ENCODE results near the gene TAS2R50. TPM values are rescaled to one million over a fixed set of nuclear protein-coding genes. Genes with fewer than 3 reads are reported as not detected.

TAS2R50 gene, protein sequence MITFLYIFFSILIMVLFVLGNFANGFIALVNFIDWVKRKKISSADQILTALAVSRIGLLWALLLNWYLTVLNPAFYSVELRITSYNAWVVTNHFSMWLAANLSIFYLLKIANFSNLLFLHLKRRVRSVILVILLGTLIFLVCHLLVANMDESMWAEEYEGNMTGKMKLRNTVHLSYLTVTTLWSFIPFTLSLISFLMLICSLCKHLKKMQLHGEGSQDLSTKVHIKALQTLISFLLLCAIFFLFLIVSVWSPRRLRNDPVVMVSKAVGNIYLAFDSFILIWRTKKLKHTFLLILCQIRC
- polyA plus RNA-seq = not detected in 2 replicates

GRCh38 chr12:10986812-10987211 is at the start of gene TAS2R50:
Gene TAS2R50 (minus strand): TSS chr12:10986912. CDS start chr12:10986860, 52 bp downstream.

DNA sequence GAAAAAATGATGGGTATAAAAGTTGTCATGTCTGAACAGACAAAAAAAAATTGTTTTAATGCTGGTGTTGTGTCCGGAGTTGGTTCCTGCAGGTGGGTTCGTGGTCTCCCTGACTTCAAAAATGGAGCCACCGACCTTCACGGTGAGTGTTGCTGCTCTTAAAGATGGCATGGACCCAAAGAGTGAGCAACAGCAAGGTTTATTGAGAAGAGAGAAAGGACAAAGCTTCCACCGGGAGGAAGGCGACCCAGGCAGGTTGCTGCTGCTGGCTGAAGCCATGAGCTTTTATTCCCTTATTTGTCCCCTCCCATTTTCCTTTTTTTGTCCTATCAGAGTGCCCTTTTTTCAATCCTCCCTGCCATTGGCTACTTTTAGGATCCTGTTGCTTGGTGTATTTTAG is 44.6 kb upstream of the TAS2R50 start, which contains the start of gene TAS2R31:
Gene TAS2R31, minus strand, starts transcription at position 101 of the 400 bp plus-strand sequence. Its CDS starts 72 bp downstream, at position 29.

GRCh38 chr12:11022520-11022919 is 35.8 kb upstream of the TAS2R50 start, which contains the start of gene TAS2R19:
Gene TAS2R19 (minus strand): TSS chr12:11022620. CDS start chr12:11022571, 49 bp downstream.

DNA sequence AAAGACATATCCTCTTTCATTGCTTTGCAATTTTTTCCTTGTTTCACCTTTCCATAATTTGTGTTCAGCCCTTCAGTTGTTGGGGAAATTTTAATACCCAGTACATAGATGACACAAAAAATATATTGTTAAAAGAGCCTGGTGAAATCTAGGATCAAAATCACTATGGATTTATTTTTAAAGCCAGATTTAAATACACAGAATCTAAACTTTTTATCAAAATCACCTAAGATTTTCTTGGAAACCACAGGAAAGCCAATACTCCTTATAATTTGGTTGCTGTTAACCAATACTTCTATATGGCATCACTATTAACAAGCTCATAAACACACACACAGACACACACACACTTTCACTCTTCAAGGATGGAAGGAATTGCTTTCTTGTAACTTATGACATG is 11.5 kb upstream of the TAS2R50 start, which contains the start of gene TAS2R20:
Gene TAS2R20, minus strand, starts transcription at position 101 of the 400 bp plus-strand sequence. CDS start 429 bp downstream, outside the sequence.

DNA sequence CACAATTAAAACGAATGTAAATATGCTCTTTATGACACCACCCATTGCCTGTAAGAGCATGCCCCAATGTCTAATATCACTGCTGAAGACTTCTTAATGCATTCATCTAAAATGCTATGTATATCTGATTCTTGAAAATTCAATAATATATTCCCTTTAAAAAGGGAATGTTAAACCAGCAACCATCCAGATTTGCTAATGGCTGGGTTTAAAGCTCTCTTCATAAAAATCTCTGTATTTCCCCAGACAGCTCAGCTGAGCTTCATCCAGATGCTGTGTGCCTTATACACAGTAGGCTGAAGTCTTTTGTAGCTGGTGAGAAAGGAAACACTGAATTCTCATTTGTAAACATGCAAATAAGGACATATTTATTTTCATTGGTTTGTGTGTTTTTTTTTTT is 47.5 kb downstream of the TAS2R50 start, which contains the start of gene TAS2R14:
Gene TAS2R14, minus strand, starts transcription at position 101 of the 400 bp plus-strand sequence. Its CDS starts 56 bp downstream, at position 45.

Other genes starting within 250 kb of the TAS2R50 start
- gene TAS2R7, start 184.3 kb downstream of the TAS2R50 start, polyA plus RNA-seq = 0.30 TPM in 1 of 2 replicates, not detected in the other
- not detected in 2 replicates for gene TAS2R8, start 179.6 kb downstream of the TAS2R50 start, polyA plus RNA-seq
- gene TAS2R9, start 176.7 kb downstream of the TAS2R50 start, polyA plus RNA-seq = not detected in 2 replicates
- gene TAS2R10, start 160.6 kb downstream of the TAS2R50 start, polyA plus RNA-seq = 3.4 and 4.6 TPM in 2 replicates
- gene PRR4, start 137.4 kb downstream of the TAS2R50 start, polyA plus RNA-seq = 17.7 and 22.1 TPM in 2 replicates
- gene PRH1, start 102.7 kb downstream of the TAS2R50 start, polyA plus RNA-seq = 31.6 and 47.9 TPM in 2 replicates
- gene TAS2R13, start 77.3 kb downstream of the TAS2R50 start, polyA plus RNA-seq = 0.20 and 0.54 TPM in 2 replicates
- not detected in 2 replicates for gene PRH2, start 57.7 kb downstream of the TAS2R50 start, polyA plus RNA-seq
- 10.0 and 17.3 TPM in 2 replicates for gene TAS2R14, start 47.6 kb downstream of the TAS2R50 start, polyA plus RNA-seq
- gene TAS2R20, start 11.4 kb upstream of the TAS2R50 start, polyA plus RNA-seq = 0.87 TPM in 1 of 2 replicates, not detected in the other
- gene TAS2R19, start 35.7 kb upstream of the TAS2R50 start, polyA plus RNA-seq = 0.81 and 2.3 TPM in 2 replicates
- gene TAS2R31, start 44.5 kb upstream of the TAS2R50 start, polyA plus RNA-seq = not detected in 2 replicates
- 2.0 TPM in 1 of 2 replicates, not detected in the other for gene TAS2R46, start 75.4 kb upstream of the TAS2R50 start, polyA plus RNA-seq
- not detected in 2 replicates for gene TAS2R43, start 105.4 kb upstream of the TAS2R50 start, polyA plus RNA-seq
- 0.32 and 0.52 TPM in 2 replicates for gene TAS2R30, start 147.7 kb upstream of the TAS2R50 start, polyA plus RNA-seq
- 17.9 and 18.2 TPM in 2 replicates for gene SMIM10L1, start 184.3 kb upstream of the TAS2R50 start, polyA plus RNA-seq
- gene TAS2R42, start 200.0 kb upstream of the TAS2R50 start, polyA plus RNA-seq = not detected in 2 replicates